ENCODE data around the gene RCC1. TPM values are rescaled to one million over a fixed set of nuclear protein-coding genes. Genes with fewer than 3 reads are reported as not detected.
"Not testable (repeated sequence)": the region's sequence is repeated elsewhere in the genome, so short reads cannot be mapped to it uniquely, and the experiment has no call there.

Gene RCC1, protein sequence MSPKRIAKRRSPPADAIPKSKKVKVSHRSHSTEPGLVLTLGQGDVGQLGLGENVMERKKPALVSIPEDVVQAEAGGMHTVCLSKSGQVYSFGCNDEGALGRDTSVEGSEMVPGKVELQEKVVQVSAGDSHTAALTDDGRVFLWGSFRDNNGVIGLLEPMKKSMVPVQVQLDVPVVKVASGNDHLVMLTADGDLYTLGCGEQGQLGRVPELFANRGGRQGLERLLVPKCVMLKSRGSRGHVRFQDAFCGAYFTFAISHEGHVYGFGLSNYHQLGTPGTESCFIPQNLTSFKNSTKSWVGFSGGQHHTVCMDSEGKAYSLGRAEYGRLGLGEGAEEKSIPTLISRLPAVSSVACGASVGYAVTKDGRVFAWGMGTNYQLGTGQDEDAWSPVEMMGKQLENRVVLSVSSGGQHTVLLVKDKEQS
- total RNA-seq: 10 to 100 TPM; 10.7 to 15.1 TPM
- total RNA-seq: 16.0 to 56.0 reads per million in 2 donors

DNA sequence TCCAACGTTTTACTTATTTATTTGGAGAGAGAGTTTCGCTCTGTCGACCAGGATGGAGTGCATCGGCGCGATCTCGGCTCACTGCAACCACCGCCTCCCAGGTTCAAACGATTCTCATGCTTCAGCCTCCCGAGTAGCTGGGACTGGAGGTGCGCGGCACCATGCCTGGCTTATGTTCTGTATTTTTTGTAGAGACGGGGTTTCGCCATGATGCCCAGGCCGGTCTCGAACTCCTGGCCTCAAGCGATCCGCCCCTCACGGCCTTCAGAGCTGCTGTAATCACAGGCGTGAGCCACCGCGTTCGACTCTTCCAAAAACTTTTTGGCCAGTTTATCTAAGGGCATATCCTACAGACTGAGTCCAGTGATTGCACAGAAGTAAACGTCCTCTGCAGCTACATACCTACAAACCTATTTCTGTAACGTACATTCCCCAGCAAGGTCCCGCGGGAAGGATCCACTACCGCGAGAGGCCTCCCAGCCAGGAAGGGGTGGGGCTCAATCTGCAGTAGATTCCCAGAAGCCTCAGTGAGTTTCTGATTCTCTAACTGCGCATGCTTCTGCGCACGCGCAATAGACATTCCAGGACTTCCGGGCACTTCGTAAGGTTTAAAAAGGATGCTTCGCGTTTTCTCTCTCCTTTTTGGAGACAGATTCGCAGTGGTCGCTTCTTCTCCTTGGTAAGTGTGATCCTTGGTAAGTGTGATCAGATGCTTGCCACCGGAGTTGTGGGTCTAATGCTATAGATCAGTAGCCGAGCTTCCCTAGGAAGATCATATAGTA, at the start of gene RCC1:
RCC1 (plus strand) TSS at position 638 of the 782 bp plus-strand sequence. CDS start 23,824 bp downstream, outside the sequence.
- H3K9me3 ChIP-seq (ENCODE audit: control insufficient read depth, low read length, poor library complexity, severe bottlenecking): peaks cover 7% of the 10 kb centered on the region
- Mint-ChIP-seq H3K27me3 (no peaks in the 10 kb centered on the region), H3K36me3 (ENCODE audit: low read depth) (peaks cover 8% of the 10 kb centered on the region), H3K4me3 (peak within 1 kb of the TSS; percentile 95), H3K27ac (peak within 1 kb of the TSS; percentile 99), H3K4me1 (peaks cover 39% of the 10 kb centered on the region)
- peak; percentile 83 to 92 (median 89) for DNase-seq
- peak; percentile 95 for ATAC-seq

DNA sequence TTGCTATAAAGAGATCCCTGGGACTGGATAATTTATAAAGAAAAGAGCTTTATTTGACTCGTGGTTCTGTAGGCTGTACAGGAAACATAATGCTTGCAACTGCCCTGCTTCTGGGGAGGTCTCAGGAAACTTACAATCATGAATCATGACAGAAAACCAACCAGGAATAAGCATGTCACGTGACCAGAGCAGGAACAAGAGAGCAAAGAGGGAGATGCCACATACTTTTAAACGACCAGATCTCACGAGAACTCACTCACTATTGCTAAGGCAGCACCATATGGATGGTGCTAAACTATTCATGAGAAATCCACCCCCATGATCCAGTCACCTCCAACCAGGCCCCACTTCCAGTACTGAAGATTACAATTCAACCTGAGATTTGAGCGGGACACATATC, 49.8 kb upstream of the RCC1 start:
- Mint-ChIP-seq H3K27me3 (no peaks in the 10 kb centered on the region), H3K36me3 (ENCODE audit: low read depth) (no peaks in the 10 kb centered on the region), H3K4me3 (no peak overlapping the region), H3K4me1 (peaks cover 8% of the 10 kb centered on the region), H3K27ac (peak overlapping the region; percentile 74)
- ATAC-seq (no peak), DNase-seq (no peak)
- no peaks in the 10 kb centered on the region for H3K9me3 ChIP-seq (ENCODE audit: control insufficient read depth, low read length, poor library complexity, severe bottlenecking)

DNA sequence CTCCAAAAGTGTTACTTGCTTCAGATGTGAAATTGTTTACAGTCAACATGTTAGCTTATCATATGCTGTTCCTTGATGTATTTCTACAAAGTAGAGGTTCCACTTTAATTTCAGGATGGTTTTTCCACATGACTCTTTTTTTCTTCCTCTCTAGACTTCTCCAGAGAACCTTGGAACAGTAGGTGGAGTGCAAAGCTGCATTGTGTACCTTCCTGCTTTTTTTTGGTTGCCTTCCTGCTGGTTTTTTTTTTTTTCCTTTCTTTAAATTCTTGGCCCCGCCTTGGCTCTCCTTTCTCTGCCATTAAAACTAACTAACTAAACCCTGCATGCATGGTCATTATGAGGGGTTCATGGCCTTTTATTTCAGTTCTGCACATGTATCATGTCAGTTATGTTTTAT, 48.2 kb upstream of the RCC1 start:
- no peak for DNase-seq
- H3K27ac Mint-ChIP-seq: no peak overlapping the region
- no peak overlapping the region for H3K4me3 Mint-ChIP-seq
- peaks cover 8% of the 10 kb centered on the region for H3K4me1 Mint-ChIP-seq
- no peaks in the 10 kb centered on the region for H3K36me3 Mint-ChIP-seq (ENCODE audit: low read depth)
- no peaks in the 10 kb centered on the region for H3K9me3 ChIP-seq (ENCODE audit: control insufficient read depth, low read length, poor library complexity, severe bottlenecking)
- no peak for ATAC-seq
- no peaks in the 10 kb centered on the region for H3K27me3 Mint-ChIP-seq

DNA sequence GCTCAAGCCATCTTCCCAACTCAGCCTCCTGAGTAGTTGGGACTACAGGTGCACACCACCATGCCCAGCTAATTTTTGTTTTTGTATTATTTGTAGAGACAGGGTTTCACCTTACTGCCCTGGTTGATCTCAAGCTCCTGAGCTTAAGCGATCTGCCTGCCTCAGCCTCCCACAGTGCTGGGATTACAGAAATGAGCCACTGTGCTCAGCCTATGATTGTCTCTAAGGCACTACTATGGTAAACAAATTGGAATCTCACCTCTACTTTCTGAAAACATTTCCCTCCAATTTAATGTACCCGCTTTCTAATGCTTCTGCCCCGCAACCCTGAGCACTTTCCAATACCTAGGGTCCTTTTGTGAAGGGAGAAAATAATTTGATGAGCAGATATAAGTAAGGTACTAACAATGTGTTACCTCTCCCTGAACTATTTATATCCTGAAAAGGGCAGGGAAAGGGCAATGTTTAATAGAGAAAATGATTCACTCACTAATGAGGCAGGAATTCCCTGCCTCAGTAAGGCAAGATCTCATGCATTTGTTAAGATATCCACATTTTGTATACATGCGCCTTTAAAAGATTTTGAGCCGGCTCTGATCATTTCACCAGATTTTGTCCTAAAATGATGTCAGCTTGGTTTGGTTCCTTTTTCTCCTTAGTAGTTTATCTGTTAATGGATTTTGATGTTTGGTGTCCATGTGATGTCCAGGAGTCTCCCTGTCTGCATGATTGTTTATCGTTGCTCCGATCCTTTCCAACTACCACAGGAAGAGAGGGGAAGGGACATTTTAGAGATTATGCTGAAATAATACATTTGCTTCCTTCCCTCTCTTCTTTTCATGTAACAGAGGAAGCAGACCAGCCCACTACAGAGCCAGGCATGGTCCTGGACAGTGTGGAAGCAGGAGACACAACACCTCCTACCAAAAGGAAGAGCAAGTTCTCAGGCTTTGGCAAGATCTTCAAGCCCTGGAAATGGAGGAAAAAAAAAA, 47.3 kb upstream of the RCC1 start:
- Mint-ChIP-seq H3K36me3 (ENCODE audit: low read depth) (no peaks in the 10 kb centered on the region), H3K27ac (no peak overlapping the region), H3K4me3 (no peak overlapping the region), H3K27me3 (no peaks in the 10 kb centered on the region), H3K4me1 (peaks cover 8% of the 10 kb centered on the region)
- ATAC-seq (no peak), DNase-seq (no peak)
- no peaks in the 10 kb centered on the region for H3K9me3 ChIP-seq (ENCODE audit: control insufficient read depth, low read length, poor library complexity, severe bottlenecking)

DNA sequence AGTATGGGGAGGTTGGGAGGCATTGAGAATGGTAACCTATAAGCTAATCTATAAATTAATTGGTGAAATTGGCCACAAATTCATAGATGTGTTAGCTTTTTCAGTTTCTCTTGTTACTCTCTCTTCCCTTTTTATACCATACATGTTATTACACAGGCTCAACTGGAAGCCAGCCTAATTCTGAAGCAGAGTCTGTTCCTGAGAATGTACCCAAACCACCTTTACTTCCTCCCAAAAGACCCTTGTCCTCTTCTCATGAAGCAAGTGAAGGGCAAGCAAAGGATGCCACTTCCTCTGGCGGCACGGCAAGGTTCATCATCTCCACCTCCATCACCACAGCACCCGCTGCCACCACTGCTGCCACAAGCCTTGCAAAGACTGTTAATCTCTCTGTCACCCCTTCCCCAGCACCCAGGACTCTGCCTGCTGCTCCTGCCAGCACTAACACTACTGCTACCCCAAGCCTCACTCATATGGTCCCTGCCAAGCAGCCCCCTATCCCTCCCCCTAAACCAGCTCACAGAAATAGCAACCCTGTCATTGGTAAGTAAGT, 39.5 kb upstream of the RCC1 start:
- Mint-ChIP-seq H3K4me1 (no peaks in the 10 kb centered on the region), H3K4me3 (no peak overlapping the region), H3K36me3 (ENCODE audit: low read depth) (peaks cover 2% of the 10 kb centered on the region), H3K27me3 (no peaks in the 10 kb centered on the region), H3K27ac (no peak overlapping the region)
- ATAC-seq (no peak), DNase-seq (no peak)
- no peaks in the 10 kb centered on the region for H3K9me3 ChIP-seq (ENCODE audit: control insufficient read depth, low read length, poor library complexity, severe bottlenecking)

DNA sequence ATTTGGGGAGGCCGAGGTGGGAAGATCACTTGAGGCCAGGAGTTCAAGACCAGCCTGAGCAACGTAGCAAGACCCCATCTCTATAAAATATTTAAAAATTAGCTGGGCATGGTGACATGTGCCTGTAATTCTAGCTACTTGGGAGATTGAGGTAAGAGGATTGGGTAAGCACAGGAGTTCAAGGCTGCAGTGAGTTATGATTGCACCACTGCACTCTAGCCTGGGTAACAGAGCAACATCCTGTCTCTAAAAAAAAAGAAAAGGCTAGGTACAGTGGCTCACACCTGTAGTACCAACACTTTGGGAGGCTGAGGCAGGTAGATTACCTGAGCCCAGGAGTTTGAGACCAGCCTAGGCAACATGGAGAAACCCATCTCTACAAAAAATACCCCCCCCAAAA, 35.7 kb upstream of the RCC1 start:
- DNase-seq (no peak), ATAC-seq (no peak)
- Mint-ChIP-seq H3K4me3 (no peak overlapping the region), H3K27ac (no peak overlapping the region), H3K36me3 (ENCODE audit: low read depth) (peaks cover 5% of the 10 kb centered on the region), H3K27me3 (no peaks in the 10 kb centered on the region), H3K4me1 (no peaks in the 10 kb centered on the region)
- H3K9me3 ChIP-seq (ENCODE audit: control insufficient read depth, low read length, poor library complexity, severe bottlenecking): no peaks in the 10 kb centered on the region

DNA sequence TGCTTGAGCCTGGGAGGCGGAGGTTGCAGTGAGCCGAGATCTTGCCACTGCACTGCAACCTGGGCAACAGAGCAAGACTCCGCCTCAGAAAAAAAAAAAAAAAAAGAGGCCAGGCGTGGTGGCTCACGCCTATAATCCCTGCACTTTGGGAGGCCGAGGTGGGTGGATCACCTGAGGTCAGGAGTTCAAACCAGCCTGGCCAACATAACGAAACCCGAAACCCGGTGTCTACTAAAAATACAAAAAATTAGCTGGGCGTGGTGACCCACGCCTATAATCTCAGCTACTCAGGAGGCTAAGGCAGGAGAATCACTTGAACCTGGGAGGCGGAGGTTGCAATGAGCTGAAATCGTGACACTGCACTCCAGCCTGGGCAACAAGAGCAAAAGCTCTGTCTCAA, 26.3 kb upstream of the RCC1 start:
- DNase-seq; ATAC-seq; H3K4me1 Mint-ChIP-seq; H3K36me3 Mint-ChIP-seq (ENCODE audit: low read depth); H3K9me3 ChIP-seq (ENCODE audit: control insufficient read depth, low read length, poor library complexity, severe bottlenecking); H3K27me3 Mint-ChIP-seq; H3K4me3 Mint-ChIP-seq; H3K27ac Mint-ChIP-seq: not testable (repeated sequence)

DNA sequence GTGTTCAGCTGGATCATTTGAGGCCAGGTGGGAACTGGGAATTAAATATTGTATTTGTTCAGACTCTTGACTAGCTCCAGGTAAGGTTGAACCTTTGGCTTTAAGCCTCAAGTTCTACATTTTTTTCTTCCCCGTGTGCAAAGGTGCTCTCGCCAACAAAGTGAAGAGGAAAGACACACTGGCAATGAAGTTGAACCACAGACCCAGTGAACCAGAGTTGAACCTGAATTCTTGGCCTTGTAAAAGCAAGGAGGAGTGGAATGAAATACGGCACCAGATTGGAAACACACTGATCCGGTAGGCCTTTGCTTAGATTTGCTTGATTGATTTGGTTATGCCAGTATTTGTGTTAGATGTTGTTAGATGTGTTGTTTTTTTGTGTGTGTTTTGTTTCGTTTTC, 25.5 kb upstream of the RCC1 start:
- Mint-ChIP-seq H3K4me3 (no peak overlapping the region), H3K36me3 (ENCODE audit: low read depth) (peaks cover 4% of the 10 kb centered on the region), H3K27me3 (no peaks in the 10 kb centered on the region), H3K4me1 (peaks cover 4% of the 10 kb centered on the region), H3K27ac (no peak overlapping the region)
- DNase-seq: no peak
- no peaks in the 10 kb centered on the region for H3K9me3 ChIP-seq (ENCODE audit: control insufficient read depth, low read length, poor library complexity, severe bottlenecking)
- no peak for ATAC-seq

DNA sequence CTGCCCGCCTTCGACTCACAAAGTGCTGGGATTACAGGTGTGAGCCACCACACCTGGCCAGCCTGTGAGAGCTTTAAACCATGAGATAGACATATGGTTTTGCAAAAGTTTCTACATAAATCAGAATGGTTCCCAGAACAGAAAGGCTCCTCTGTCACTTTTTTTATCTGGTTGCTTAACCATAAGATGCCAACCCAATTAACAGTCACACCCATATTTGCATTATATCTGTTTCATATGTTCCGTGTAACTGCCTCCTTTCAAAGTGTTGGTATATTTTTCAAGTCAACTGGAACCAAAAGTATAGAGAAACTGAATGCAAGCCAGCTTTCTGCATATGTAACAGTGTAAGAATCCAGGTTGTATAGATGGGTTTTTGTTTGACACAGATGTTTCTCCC, 23.7 kb upstream of the RCC1 start:
- ATAC-seq (no peak), DNase-seq (no peak)
- Mint-ChIP-seq H3K36me3 (ENCODE audit: low read depth) (peaks cover 2% of the 10 kb centered on the region), H3K4me3 (no peak overlapping the region), H3K27me3 (no peaks in the 10 kb centered on the region), H3K27ac (no peak overlapping the region), H3K4me1 (peaks cover 4% of the 10 kb centered on the region)
- no peaks in the 10 kb centered on the region for H3K9me3 ChIP-seq (ENCODE audit: control insufficient read depth, low read length, poor library complexity, severe bottlenecking)

DNA sequence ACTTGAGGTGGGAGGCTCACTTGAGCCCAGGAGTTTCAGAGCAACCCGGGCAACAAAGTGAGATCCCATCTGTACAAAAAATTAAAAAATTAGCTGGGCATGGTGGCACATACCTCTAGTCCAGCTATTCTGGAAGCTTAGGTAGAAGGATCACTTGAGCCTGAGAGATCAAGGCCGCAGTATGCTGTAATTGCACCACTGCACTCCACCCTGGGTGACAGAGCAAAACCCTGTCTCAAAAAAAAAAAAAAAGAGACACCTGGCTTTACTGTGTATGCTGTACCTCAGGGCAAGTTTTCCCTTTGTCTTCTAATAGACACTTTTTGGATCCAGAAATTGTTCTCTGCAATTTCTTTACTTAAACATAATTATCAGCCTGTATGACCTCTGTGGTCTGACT, 23.1 kb upstream of the RCC1 start:
- H3K9me3 ChIP-seq (ENCODE audit: control insufficient read depth, low read length, poor library complexity, severe bottlenecking): no peaks in the 10 kb centered on the region
- Mint-ChIP-seq H3K4me3 (no peak overlapping the region), H3K4me1 (peaks cover 4% of the 10 kb centered on the region), H3K27me3 (no peaks in the 10 kb centered on the region), H3K36me3 (ENCODE audit: low read depth) (peaks cover 2% of the 10 kb centered on the region), H3K27ac (no peak overlapping the region)
- ATAC-seq (no peak), DNase-seq (no peak)

DNA sequence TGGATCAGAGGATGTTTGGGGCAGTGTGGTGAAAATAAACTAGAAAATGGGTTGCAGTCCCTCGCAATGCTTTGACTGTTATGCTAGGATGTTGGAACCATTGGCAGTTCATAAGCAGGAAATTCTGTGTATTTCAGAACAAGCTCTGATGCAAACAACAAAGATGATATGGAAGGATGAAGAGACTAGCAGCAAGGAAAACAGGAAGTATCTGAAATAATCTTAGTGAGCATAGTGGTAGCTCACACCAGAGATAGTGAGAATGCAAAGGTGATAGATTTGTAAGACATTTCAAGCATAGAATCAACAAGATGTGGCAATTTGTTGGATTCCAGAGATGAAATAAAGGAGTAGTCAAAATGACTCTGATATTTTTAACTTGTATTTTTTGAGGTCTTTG, 11.1 kb upstream of the RCC1 start:
- ATAC-seq (no peak), DNase-seq (no peak)
- no peaks in the 10 kb centered on the region for H3K9me3 ChIP-seq (ENCODE audit: control insufficient read depth, low read length, poor library complexity, severe bottlenecking)
- peaks cover 7% of the 10 kb centered on the region for H3K36me3 Mint-ChIP-seq (ENCODE audit: low read depth)
- peaks cover 5% of the 10 kb centered on the region for H3K4me1 Mint-ChIP-seq
- peak overlapping the region; percentile 37 for H3K27ac Mint-ChIP-seq
- H3K27me3 Mint-ChIP-seq: no peaks in the 10 kb centered on the region
- H3K4me3 Mint-ChIP-seq: no peak overlapping the region

DNA sequence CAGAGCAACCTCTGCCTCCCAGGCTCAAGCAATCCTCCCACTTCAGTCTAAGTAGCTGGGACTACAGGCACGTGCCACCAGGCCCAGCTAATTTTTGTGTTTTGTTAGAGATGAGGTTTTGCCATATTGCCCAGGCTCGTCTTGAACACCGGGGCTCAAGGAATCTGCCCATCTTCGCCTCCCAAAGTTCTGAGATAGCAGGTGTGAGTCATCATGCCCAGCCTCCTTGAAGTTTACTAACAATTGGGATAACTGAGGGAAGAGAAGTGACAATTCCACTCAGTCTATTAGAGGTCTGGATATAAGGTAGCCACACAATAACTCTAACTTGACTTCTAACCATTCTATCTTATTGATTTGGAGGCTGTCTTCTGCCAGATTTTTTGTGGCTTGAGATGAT, 6.3 kb upstream of the RCC1 start:
- ATAC-seq (no peak), DNase-seq (no peak)
- Mint-ChIP-seq H3K27ac (peak overlapping the region; percentile 27), H3K4me3 (no peak overlapping the region), H3K4me1 (peaks cover 5% of the 10 kb centered on the region), H3K36me3 (ENCODE audit: low read depth) (peaks cover 5% of the 10 kb centered on the region), H3K27me3 (no peaks in the 10 kb centered on the region)
- no peaks in the 10 kb centered on the region for H3K9me3 ChIP-seq (ENCODE audit: control insufficient read depth, low read length, poor library complexity, severe bottlenecking)
